Measurements from ENCODE around the gene FOXP2. TPM values are rescaled to one million over a fixed set of nuclear protein-coding genes. Genes with fewer than 3 reads are reported as not detected.
"Not testable (repeated sequence)": the region's sequence is repeated elsewhere in the genome, so short reads cannot be mapped to it uniquely, and the experiment has no call there.

Gene FOXP2
- total RNA-seq, 2 experiments from 2014 or later, result not detected

GRCh38 chr7:114508086-114508485 lies 93.5 kb downstream of the FOXP2 start:
- Mint-ChIP-seq H3K4me3 (no peak overlapping the region), H3K4me1 (no peaks in the 10 kb centered on the region), H3K27ac (no peak overlapping the region), H3K27me3 (no peaks in the 10 kb centered on the region), H3K36me3 (no peaks in the 10 kb centered on the region), H3K9me3 (peaks cover 2% of the 10 kb centered on the region)
- no peak for DNase-seq

- H3K4me1 Mint-ChIP-seq, H3K27ac Mint-ChIP-seq, H3K36me3 Mint-ChIP-seq, DNase-seq, H3K9me3 Mint-ChIP-seq, H3K4me3 Mint-ChIP-seq, H3K27me3 Mint-ChIP-seq: not testable (repeated sequence)
These were observed 96.2 kb downstream of the FOXP2 start for GRCh38 chr7:114510824-114511223.

- Mint-ChIP-seq H3K4me1 (no peaks in the 10 kb centered on the region), H3K27me3 (no peaks in the 10 kb centered on the region), H3K4me3 (no peak overlapping the region), H3K9me3 (peaks cover 2% of the 10 kb centered on the region), H3K27ac (no peak overlapping the region), H3K36me3 (no peaks in the 10 kb centered on the region)
- DNase-seq, result no peak
These were observed 104.6 kb downstream of the FOXP2 start for GRCh38 chr7:114519240-114519639.

GRCh38 chr7:114522081-114522480 lies 107.5 kb downstream of the FOXP2 start:
- Mint-ChIP-seq H3K4me1 (no peaks in the 10 kb centered on the region), H3K27ac (no peak overlapping the region), H3K4me3 (no peak overlapping the region), H3K27me3 (no peaks in the 10 kb centered on the region), H3K36me3 (no peaks in the 10 kb centered on the region), H3K9me3 (no peaks in the 10 kb centered on the region)
- DNase-seq, result no peak

- H3K27me3 Mint-ChIP-seq, result no peaks in the 10 kb centered on the region
- no peaks in the 10 kb centered on the region for H3K9me3 Mint-ChIP-seq
- H3K4me3 Mint-ChIP-seq, result no peak overlapping the region
- no peak overlapping the region for H3K27ac Mint-ChIP-seq
- H3K36me3 Mint-ChIP-seq, result no peaks in the 10 kb centered on the region
- no peaks in the 10 kb centered on the region for H3K4me1 Mint-ChIP-seq
- no peak for DNase-seq
These were observed 113.0 kb downstream of the FOXP2 start for GRCh38 chr7:114527589-114527988.

GRCh38 chr7:114530057-114530611 lies 115.5 kb downstream of the FOXP2 start:
- Mint-ChIP-seq H3K9me3 (no peaks in the 10 kb centered on the region), H3K4me1 (no peaks in the 10 kb centered on the region), H3K4me3 (no peak overlapping the region), H3K36me3 (no peaks in the 10 kb centered on the region), H3K27me3 (no peaks in the 10 kb centered on the region), H3K27ac (no peak overlapping the region)
- DNase-seq, result no peak

GRCh38 chr7:114531326-114531725 lies 116.7 kb downstream of the FOXP2 start:
- Mint-ChIP-seq H3K27ac (no peak overlapping the region), H3K27me3 (no peaks in the 10 kb centered on the region)

GRCh38 chr7:114533131-114533530 lies 118.5 kb downstream of the FOXP2 start:
- no peaks in the 10 kb centered on the region for H3K36me3 Mint-ChIP-seq
- H3K9me3 Mint-ChIP-seq, result no peaks in the 10 kb centered on the region
- H3K4me3 Mint-ChIP-seq, result no peak overlapping the region
- H3K27ac Mint-ChIP-seq, result no peak overlapping the region
- H3K27me3 Mint-ChIP-seq, result no peaks in the 10 kb centered on the region
- no peak for DNase-seq
- H3K4me1 Mint-ChIP-seq, result no peaks in the 10 kb centered on the region

More at GRCh38 chr7:114531326-114531725, 116.7 kb downstream of the FOXP2 start:
- H3K36me3 Mint-ChIP-seq, result no peaks in the 10 kb centered on the region
- no peak overlapping the region for H3K4me3 Mint-ChIP-seq
- no peaks in the 10 kb centered on the region for H3K9me3 Mint-ChIP-seq
- DNase-seq, result no peak
- no peaks in the 10 kb centered on the region for H3K4me1 Mint-ChIP-seq

GRCh38 chr7:114534953-114535352 lies 120.3 kb downstream of the FOXP2 start:
- no peaks in the 10 kb centered on the region for H3K27me3 Mint-ChIP-seq
- H3K4me3 Mint-ChIP-seq, result no peak overlapping the region
- H3K36me3 Mint-ChIP-seq, result no peaks in the 10 kb centered on the region
- no peak for DNase-seq
- H3K27ac Mint-ChIP-seq, result no peak overlapping the region
- no peaks in the 10 kb centered on the region for H3K4me1 Mint-ChIP-seq
- H3K9me3 Mint-ChIP-seq, result no peaks in the 10 kb centered on the region

- Mint-ChIP-seq H3K4me1 (no peaks in the 10 kb centered on the region), H3K9me3 (no peaks in the 10 kb centered on the region), H3K27me3 (no peaks in the 10 kb centered on the region), H3K36me3 (no peaks in the 10 kb centered on the region), H3K4me3 (no peak overlapping the region), H3K27ac (no peak overlapping the region)
- DNase-seq, result no peak
These were observed 125.0 kb downstream of the FOXP2 start for GRCh38 chr7:114539575-114539974.

- H3K27ac Mint-ChIP-seq, result no peak overlapping the region
- no peaks in the 10 kb centered on the region for H3K27me3 Mint-ChIP-seq
- H3K9me3 Mint-ChIP-seq, result no peaks in the 10 kb centered on the region
- H3K4me1 Mint-ChIP-seq, result no peaks in the 10 kb centered on the region
- no peak for DNase-seq
- H3K4me3 Mint-ChIP-seq, result no peak overlapping the region
- H3K36me3 Mint-ChIP-seq, result no peaks in the 10 kb centered on the region
These were observed 125.7 kb downstream of the FOXP2 start for GRCh38 chr7:114540291-114540690.

GRCh38 chr7:114547346-114547745 lies 132.7 kb downstream of the FOXP2 start:
- not testable (repeated sequence) for H3K27me3 Mint-ChIP-seq, H3K36me3 Mint-ChIP-seq, H3K4me3 Mint-ChIP-seq, DNase-seq, H3K4me1 Mint-ChIP-seq, H3K27ac Mint-ChIP-seq, H3K9me3 Mint-ChIP-seq

- Mint-ChIP-seq H3K9me3 (no peaks in the 10 kb centered on the region), H3K27ac (no peak overlapping the region), H3K4me1 (no peaks in the 10 kb centered on the region), H3K4me3 (no peak overlapping the region), H3K36me3 (no peaks in the 10 kb centered on the region), H3K27me3 (no peaks in the 10 kb centered on the region)
- no peak for DNase-seq
These were observed 133.7 kb downstream of the FOXP2 start for GRCh38 chr7:114548081-114548980.

- no peak overlapping the region for H3K27ac Mint-ChIP-seq
- H3K4me3 Mint-ChIP-seq, result no peak overlapping the region
- no peaks in the 10 kb centered on the region for H3K27me3 Mint-ChIP-seq
- no peak for DNase-seq
- H3K36me3 Mint-ChIP-seq, result no peaks in the 10 kb centered on the region
- no peaks in the 10 kb centered on the region for H3K9me3 Mint-ChIP-seq
- H3K4me1 Mint-ChIP-seq, result no peaks in the 10 kb centered on the region
These were observed 140.3 kb downstream of the FOXP2 start for GRCh38 chr7:114554781-114555537.

GRCh38 chr7:114567416-114567815 lies 152.8 kb downstream of the FOXP2 start:
- Mint-ChIP-seq H3K4me3 (no peak overlapping the region), H3K36me3 (no peaks in the 10 kb centered on the region), H3K27me3 (no peaks in the 10 kb centered on the region), H3K9me3 (no peaks in the 10 kb centered on the region), H3K27ac (no peak overlapping the region), H3K4me1 (no peaks in the 10 kb centered on the region)
- no peak for DNase-seq
